Panc1 (cell line): ENCODE data around the gene PRR14L. TPM values are rescaled to one million over a fixed set of nuclear protein-coding genes. Genes with fewer than 3 reads are reported as not detected.
A peak's percentile ranks its signal among the peaks of the same experiment; 100 is the strongest.

ENCODE experiments used
- ATAC-seq: fragments of 200-7000 bp; cut with Tn5 transposase; 2 replicates; pipeline ENCODE4 v1.9.1; 2020; ENCODE audit warnings: mild to moderate bottlenecking, moderate library complexity
- BruUV-seq: library from RNA; stranded (reverse); fragments of 400-500 nt; replicated peaks from 2 replicates; lab custom pipeline; 2021; lab: Mats Ljungman, UMichigan
- CTCF ChIA-PET: fragments of 300-600 bp; sonication (Branson Sonifier 250); formaldehyde crosslinking; loops from one replicate; lab custom pipeline; 2022; ENCODE audit warnings: antibody characterized with exemption; lab: Charles Lee
- POLR2A ChIA-PET: fragments of 300-600 bp; sonication (Branson Sonifier 250); formaldehyde crosslinking; loops from one replicate; lab custom pipeline; 2022; ENCODE audit warnings: antibody characterized with exemption; lab: Charles Lee
- DNase-seq: peaks from one replicate; pipeline ENCODE4 v3.0.0-alpha.2; 2010; ENCODE audit warnings: low read depth, low spot score
- H3K27ac ChIP-seq: 2 replicates; pipeline ENCODE4 v1.5.1; 2011; ENCODE audit warnings: mild to moderate bottlenecking, low read length, inconsistent platforms
- H3K27me3 ChIP-seq: fragments of 200-500 bp; sonication (Bioruptor generic); 2 replicates; pipeline ENCODE4 v1.6.0; 2014; ENCODE audit warnings: low read length, inconsistent platforms; ENCODE audit not compliant: control insufficient read depth, insufficient read depth
- H3K36me3 ChIP-seq: fragments of 200-500 bp; sonication (Bioruptor generic); 2 replicates; pipeline ENCODE4 v1.5.1; 2014; ENCODE audit warnings: inconsistent platforms, mild to moderate bottlenecking, low read length, moderate library complexity; ENCODE audit not compliant: control insufficient read depth, insufficient read depth
- H3K4me1 ChIP-seq: 2 replicates; pipeline ENCODE4 v1.5.1; 2011; ENCODE audit warnings: inconsistent platforms, mild to moderate bottlenecking, low read length, moderate library complexity; ENCODE audit not compliant: control insufficient read depth, insufficient read depth
- H3K4me3 ChIP-seq, 2 experiments: 2 replicates each; pipeline ENCODE4 v1.5.1; 2011 to 2012; ENCODE audit warnings: low read depth in 2 of 2, low read length in 2 of 2, mild to moderate bottlenecking in 2 of 2, inconsistent platforms in 1 of 2, moderate library complexity in 1 of 2
- H3K9me3 ChIP-seq: fragments of 200-500 bp; sonication (Bioruptor generic); 2 replicates; pipeline ENCODE4 v1.5.1; 2014; ENCODE audit warnings: low read depth, mild to moderate bottlenecking, inconsistent platforms, low read length, moderate library complexity; ENCODE audit not compliant: control insufficient read depth, insufficient read depth
- CTCF ChIP-seq: fragments of 450-650 bp; IDR thresholded peaks from 2 replicates; pipeline ENCODE4 v1.5.1; 2017; ENCODE audit warnings: mild to moderate bottlenecking
- POLR2AphosphoS5 ChIP-seq: IDR thresholded peaks from 2 replicates; pipeline ENCODE4 v1.6.1; 2012; ENCODE audit warnings: mild to moderate bottlenecking, low read depth, low read length, moderate library complexity
- REST ChIP-seq, 2 experiments: IDR thresholded peaks; 2 replicates each; pipeline ENCODE4 v1.6.1; 2011 to 2012; ENCODE audit warnings: low read depth in 2 of 2, control low read depth in 1 of 2, low read length in 1 of 2, mild to moderate bottlenecking in 1 of 2, moderate library complexity in 1 of 2; ENCODE audit not compliant: insufficient read depth in 1 of 2
- SIN3A ChIP-seq: IDR thresholded peaks from 2 replicates; pipeline ENCODE4 v1.6.1; 2012; ENCODE audit warnings: low read depth, mild to moderate bottlenecking, low read length, moderate library complexity, borderline replicate concordance; ENCODE audit not compliant: insufficient read depth
- TCF7L2 ChIP-seq: IDR thresholded peaks from 2 replicates; pipeline ENCODE4 v1.6.1; 2011; ENCODE audit warnings: mild to moderate bottlenecking, low read depth, low read length, inconsistent platforms
- in situ Hi-C: cut with HindIII; loops from 2 replicates; pipeline ENCODE4 v1.10.0; 2016; ENCODE audit warnings: low sequenced_read_pairs, low pct_unique_long_range_greater_than_20kb
- intact Hi-C: fragments of 100-400 bp; cut with micrococcal nuclease; formaldehyde crosslinking; loops from one replicate; pipeline ENCODE4 v1.10.0; 2022; ENCODE audit not compliant: unreplicated experiment
- total RNA-seq: library from RNA; stranded (reverse); gene quantifications from one replicate; pipeline ENCODE4 v1.2.1, GENCODE V29; 2021; ENCODE audit not compliant: unreplicated experiment

PRR14L gene
- total RNA-seq, 1 experiment from 2014 or later: 45.7 TPM

GRCh38 chr22:31732089-31732829 lies 17.7 kb downstream of the PRR14L start:
- H3K9me3 ChIP-seq: no peaks in the 10 kb centered on the region
- H3K27me3 ChIP-seq: no peaks in the 10 kb centered on the region
- no peak for ATAC-seq
- no peak for DNase-seq
- ChIA-PET CTCF (no interaction called here), POLR2A (no interaction called here)
- intact Hi-C loops (no loop called here), in situ Hi-C loops (no loop called here)
- no peak overlapping the region for H3K4me3 ChIP-seq
- H3K36me3 ChIP-seq: no peaks in the 10 kb centered on the region
- BruUV-seq: no TSS peak
- TF ChIP-seq POLR2AphosphoS5 (no peak), CTCF (no peak), SIN3A (no peak), TCF7L2 (no peak), REST (IDR thresholded peaks at IDR 0.05; ENCODE audit: insufficient read depth in 1 of 2, low read depth in 2 of 2, low read length in 1 of 2) (no peak)
- no peaks in the 10 kb centered on the region for H3K4me1 ChIP-seq
- no peak overlapping the region for H3K27ac ChIP-seq

- no TSS peak for BruUV-seq
- CTCF ChIA-PET: interaction anchor here (0.6 to 0.7 kb wide), 3 partner anchors 82 to 670 kb away, joined by 3 to 10 read pairs (median 4); no protein-coding TSS in a partner anchor
These were observed 19.6 kb downstream of the PRR14L start for GRCh38 chr22:31730344-31730711.

More at GRCh38 chr22:31730344-31730711, 19.6 kb downstream of the PRR14L start:
- H3K36me3 ChIP-seq: no peaks in the 10 kb centered on the region
- intact Hi-C loops (no loop called here), in situ Hi-C loops (no loop called here)
- peak; percentile 18; the same call in 1 of the 2 replicates for TF ChIP-seq CTCF
- no peak for TF ChIP-seq TCF7L2
- no peak for TF ChIP-seq REST (IDR thresholded peaks at IDR 0.05; ENCODE audit: insufficient read depth in 1 of 2, low read depth in 2 of 2, low read length in 1 of 2)
- no peaks in the 10 kb centered on the region for H3K4me1 ChIP-seq
- no peak overlapping the region for H3K27ac ChIP-seq
- no peak overlapping the region for H3K4me3 ChIP-seq
- DNase-seq (no peak), ATAC-seq (no peak)
- no peaks in the 10 kb centered on the region for H3K9me3 ChIP-seq
- H3K27me3 ChIP-seq: no peaks in the 10 kb centered on the region
- POLR2A ChIA-PET: no interaction called here
